HepG2 (cell line): ENCODE data around the gene AGBL1. TPM values are rescaled to one million over a fixed set of nuclear protein-coding genes. Genes with fewer than 3 reads are reported as not detected.

Source experiments
- ATAC-seq: fragments of 200-7000 bp; cut with Tn5 transposase; 3 replicates; pipeline ENCODE4 v1.9.1; 2020; ENCODE audit warnings: mild to moderate bottlenecking, moderate library complexity
- BruUV-seq: library from RNA; stranded (reverse); fragments of 400-500 nt; replicated peaks from 2 replicates; lab custom pipeline; 2021; lab: Mats Ljungman, UMichigan
- CTCF ChIA-PET: fragments of 300-600 bp; formaldehyde crosslinking; extraction: SDS; loops from one replicate; lab custom pipeline; 2021; ENCODE audit warnings: low total read pairs, inconsistent platforms, low intra/inter-chr PET ratio; lab: Yijun Ruan, JAX
- POLR2A ChIA-PET: fragments of 350-600 bp; sonication (Branson Sonifier 250); formaldehyde crosslinking; loops from one replicate; lab custom pipeline; 2020; ENCODE audit warnings: antibody characterized with exemption, inconsistent platforms; lab: Yijun Ruan, JAX
- DNase-seq: peaks from one replicate; pipeline ENCODE4 v3.0.0-alpha.2; 2015; ENCODE audit warnings: low spot score
- FAIRE-seq: peaks from 3 replicates; lab custom pipeline; 2011; peaks lifted over from hg19 to GRCh38; lab: Jason Lieb, UNC
- H2AFZ ChIP-seq: one replicate; pipeline ENCODE4 v1.6.1; 2011; ENCODE audit warnings: low read length, inconsistent platforms
- H3K27ac ChIP-seq: fragments of 300-600 bp; 3 replicates; pipeline ENCODE4 v1.8.0; 2011; ENCODE audit warnings: mixed run types, mild to moderate bottlenecking, mixed read lengths, low read length, inconsistent platforms; ENCODE audit not compliant: insufficient read depth; ENCODE audit errors: extremely low read length
- H3K27me3 ChIP-seq, 2 experiments: fragments of 200-600 bp in 1 of 2; 2 replicates in 1 of 2; 3 replicates in 1 of 2; pipeline versions ENCODE4 v1.6.0 to v1.8.0; 2011; ENCODE audit warnings: low read length in 2 of 2, mild to moderate bottlenecking in 2 of 2, moderate library complexity in 2 of 2, inconsistent platforms in 1 of 2; ENCODE audit not compliant: insufficient read depth in 2 of 2, control insufficient read depth in 1 of 2
- H3K36me3 ChIP-seq, 2 experiments: fragments of 200-600 bp in 1 of 2; replicated peaks in 1 of 2; 2 replicates in 1 of 2; 3 replicates in 1 of 2; pipeline versions ENCODE4 v1.5.1 to v1.8.0; 2011; ENCODE audit warnings: low read length in 2 of 2, inconsistent platforms in 1 of 2; ENCODE audit not compliant: insufficient read depth in 2 of 2, control insufficient read depth in 1 of 2
- H3K4me1 ChIP-seq: 2 replicates; pipeline ENCODE4 v1.5.1; 2012; ENCODE audit warnings: low read length, inconsistent platforms; ENCODE audit not compliant: insufficient read depth
- H3K4me2 ChIP-seq: 2 replicates; pipeline ENCODE4 v1.6.0; 2011; ENCODE audit warnings: low read depth, low read length, inconsistent platforms
- H3K4me3 ChIP-seq, 3 experiments: fragments of 200-600 bp in 1 of 3; sonication (generic), shearing (Covaris generic) in 1 of 3; replicated peaks in 1 of 3; 2 replicates each; pipeline ENCODE4 v1.5.1; 2011 to 2016; ENCODE audit warnings: low read length in 3 of 3, inconsistent platforms in 2 of 3, low read depth in 2 of 3, mild to moderate bottlenecking in 2 of 3, control low read depth in 1 of 3, mixed read lengths in 1 of 3; ENCODE audit not compliant: insufficient read depth in 1 of 3
- H3K79me2 ChIP-seq: one replicate; pipeline ENCODE4 v1.6.1; 2011; ENCODE audit warnings: low read length, inconsistent platforms; ENCODE audit not compliant: insufficient read depth
- H3K9ac ChIP-seq: 2 replicates; pipeline ENCODE4 v1.6.0; 2011; ENCODE audit warnings: mild to moderate bottlenecking, low read depth, low read length, inconsistent platforms; ENCODE audit not compliant: insufficient read depth
- H3K9me3 ChIP-seq: 2 replicates; pipeline ENCODE4 v1.5.1; 2012; ENCODE audit warnings: mild to moderate bottlenecking, low read length
- H4K20me1 ChIP-seq: 2 replicates; pipeline ENCODE4 v1.6.0; 2011; ENCODE audit warnings: inconsistent platforms, mild to moderate bottlenecking, low read length, moderate library complexity; ENCODE audit not compliant: insufficient read depth
- BATF2 ChIP-seq: sonication (generic); formaldehyde crosslinking; IDR thresholded peaks from 2 replicates; pipeline ENCODE4 v1.8.0; 2022; ENCODE audit warnings: mild to moderate bottlenecking, missing genetic modification reagents, moderate library complexity
- FOXK1 ChIP-seq: sonication (generic); formaldehyde crosslinking; IDR thresholded peaks from 2 replicates; pipeline ENCODE4 v1.4.0; 2020; ENCODE audit warnings: low read depth, missing genetic modification reagents, borderline replicate concordance
- HES4 ChIP-seq: sonication (generic); formaldehyde crosslinking; IDR thresholded peaks from 2 replicates; pipeline ENCODE4 v1.9.0; 2021; ENCODE audit warnings: mild to moderate bottlenecking, missing genetic modification reagents, borderline replicate concordance
- KLF6 ChIP-seq: IDR thresholded peaks from 2 replicates; pipeline ENCODE4 v1.8.0; 2016; ENCODE audit warnings: missing biosample characterization, missing genetic modification reagents
- NFKB2 ChIP-seq: sonication (generic); formaldehyde crosslinking; IDR thresholded peaks from 2 replicates; pipeline ENCODE4 v1.4.0; 2020; ENCODE audit warnings: missing genetic modification reagents, borderline replicate concordance
- NKX3-1 ChIP-seq: sonication (generic); formaldehyde crosslinking; IDR thresholded peaks from 2 replicates; pipeline ENCODE4 v1.5.0; 2020; ENCODE audit warnings: missing genetic modification reagents
- ZNF18 ChIP-seq: sonication (generic); formaldehyde crosslinking; IDR thresholded peaks from 2 replicates; pipeline ENCODE4 v1.8.0; 2022; ENCODE audit warnings: mild to moderate bottlenecking, missing genetic modification reagents; ENCODE audit not compliant: insufficient replicate concordance
- ZNF225 ChIP-seq: sonication (generic); formaldehyde crosslinking; IDR thresholded peaks from 2 replicates; pipeline ENCODE4 v1.4.0; 2020; ENCODE audit warnings: mild to moderate bottlenecking, missing genetic modification reagents
- ZNF337 ChIP-seq: sonication (generic); formaldehyde crosslinking; IDR thresholded peaks from 2 replicates; pipeline ENCODE4 v1.5.1; 2020; ENCODE audit warnings: missing genetic modification reagents, low read depth, mild to moderate bottlenecking, borderline replicate concordance
- WGBS: methylation state at CpG from one replicate; pipeline ENCODE4 v1.1.6; 2017; ENCODE audit warnings: low lambda C conversion rate; 5-methylcytosine and 5-hydroxymethylcytosine counted together
- in situ Hi-C: cut with HindIII; loops from 2 replicates; pipeline ENCODE4 v1.10.0; 2017; ENCODE audit warnings: low pct_unique_long_range_greater_than_20kb; ENCODE audit not compliant: extremely low pct_ligation_motif_present
- intact Hi-C: fragments of 100-400 bp; cut with micrococcal nuclease; formaldehyde crosslinking; loops from one replicate; pipeline ENCODE4 v1.10.0; 2022; ENCODE audit not compliant: unreplicated experiment
- polyA plus RNA-seq, 8 experiments: library from polyadenylated mRNA; depleted of rRNA in 3 of 8; stranded (reverse) in 7 of 8; unstranded in 1 of 8; fragments of >200 nt; fragmentation: Illumina TruSeq in 4 of 8; extraction: Trizol in 4 of 8; gene quantifications; 2 replicates each; pipeline versions ENCODE4 v1.2.1 to v1.2.3, GENCODE V29; 2011 to 2016; ENCODE audit warnings: low read depth in 4 of 8, missing spikeins in 1 of 8, mixed read lengths in 1 of 8; ENCODE audit not compliant: insufficient read depth in 1 of 8
- total RNA-seq, 5 experiments: library from RNA; depleted of rRNA; stranded (reverse); fragments of >200 nt; fragmentation: Illumina TruSeq; extraction: Trizol; gene quantifications; 2 replicates each; pipeline ENCODE4 v1.2.3, GENCODE V29; 2016; ENCODE audit warnings: low read depth in 1 of 5

Gene AGBL1
- total and polyA plus RNA-seq, 2 of the 13 experiments (the other 11 are each of a cell fraction or from before 2014, with no cell fraction given), result 0.01 TPM; not detected in 1

GRCh38 chr15:86935841-86936240 lies 856.2 kb downstream of the AGBL1 start:
- H3K4me1 ChIP-seq, result no peaks in the 10 kb centered on the region
- H3K27ac ChIP-seq, result no peak overlapping the region
- no peak overlapping the region for H3K9ac ChIP-seq
- peaks cover 69% of the 10 kb centered on the region for H3K9me3 ChIP-seq
- 2% methylated on average over 8 of the region's 8 CpGs for WGBS
- H2AFZ ChIP-seq, result no peak overlapping the region
- H3K4me2 ChIP-seq, result no peak overlapping the region
- no peak for DNase-seq
- no peaks in the 10 kb centered on the region for H4K20me1 ChIP-seq
- H3K27me3 ChIP-seq, result no peaks in the 10 kb centered on the region
- POLR2A ChIA-PET, result no interaction called here
- no peak for FAIRE-seq
- TF ChIP-seq ZNF225 (CRISPR knock-in tag), result no peak
- TF ChIP-seq, all 625 proteins: peak for 0
- Histone ChIP-seq H3K36me3 (no peaks in the 10 kb centered on the region), H3K79me2 (no peaks in the 10 kb centered on the region), H3K4me3 (no peak overlapping the region)
- intact Hi-C loops, result no loop called here
- in situ Hi-C loops, result no loop called here
- no peak for ATAC-seq
- BruUV-seq, result no TSS peak
- CTCF ChIA-PET, result no interaction called here

GRCh38 chr15:86942285-86942684 lies 862.6 kb downstream of the AGBL1 start:
- BruUV-seq, result no TSS peak
- ATAC-seq (no peak), DNase-seq (no peak), FAIRE-seq (no peak)
- TF ChIP-seq NKX3-1 (CRISPR knock-in tag) (no peak), FOXK1 (no peak), HES4 (CRISPR knock-in tag) (no peak), ZNF337 (CRISPR knock-in tag) (no peak), BATF2 (no peak), NFKB2 (CRISPR knock-in tag) (no peak), KLF6 (no peak), ZNF18 (CRISPR knock-in tag) (no peak)
- Histone ChIP-seq H3K9ac (no peak overlapping the region), H3K4me3 (no peak overlapping the region), H3K9me3 (peaks cover 42% of the 10 kb centered on the region), H3K27me3 (no peaks in the 10 kb centered on the region), H3K4me1 (no peaks in the 10 kb centered on the region), H3K36me3 (no peaks in the 10 kb centered on the region), H2AFZ (no peak overlapping the region), H3K79me2 (no peaks in the 10 kb centered on the region), H3K27ac (no peak overlapping the region), H3K4me2 (no peak overlapping the region), H4K20me1 (no peaks in the 10 kb centered on the region)
- CTCF ChIA-PET, result no interaction called here
- in situ Hi-C loops (no loop called here), intact Hi-C loops (no loop called here)
- 0% methylated on average over 3 of the region's 3 CpGs for WGBS
- POLR2A ChIA-PET, result no interaction called here
